K562 (cell line): ENCODE results near the gene MMP15. TPM values are rescaled to one million over a fixed set of nuclear protein-coding genes. Genes with fewer than 3 reads are reported as not detected.
A peak's percentile ranks its signal among the peaks of the same experiment; 100 is the strongest.

Experiments
- ATAC-seq: fragments of 200-7000 bp; cut with Tn5 transposase; 3 replicates; pipeline ENCODE4 v1.9.1; 2020; ENCODE audit warnings: moderate library complexity
- BruUV-seq: library from RNA; stranded (reverse); fragments of 400-500 nt; replicated peaks from 2 replicates; lab custom pipeline; 2021; lab: Mats Ljungman, UMichigan
- CTCF ChIA-PET: fragments of 300-600 bp; formaldehyde crosslinking; extraction: SDS; loops from one replicate; lab custom pipeline; 2021; ENCODE audit warnings: low intra/inter-chr PET ratio; lab: Yijun Ruan, JAX
- POLR2A ChIA-PET: fragments of 300-600, 350-650 bp; sonication (Branson Sonifier 250); formaldehyde crosslinking; extraction: SDS; loops from one replicate; lab custom pipeline; 2021; ENCODE audit warnings: antibody characterized with exemption, inconsistent platforms; lab: Yijun Ruan, JAX
- DNase-seq, 4 experiments: peaks; one replicate each; pipeline versions ENCODE4 v3.0.0 to v3.0.0-alpha.2; 2011 to 2018; ENCODE audit warnings: low spot score in 3 of 4, mixed read lengths in 3 of 4; ENCODE audit errors: extremely low read depth in 1 of 4
- FAIRE-seq: peaks from 2 replicates; lab custom pipeline; 2011; peaks lifted over from hg19 to GRCh38; lab: Jason Lieb, UNC
- H2AFZ ChIP-seq: 2 replicates; pipeline ENCODE4 v1.6.0; 2011; ENCODE audit warnings: low read depth, low read length, control low read depth, inconsistent platforms
- H3K27ac ChIP-seq: fragments of 200-600 bp; 3 replicates; pipeline ENCODE4 v1.8.0; 2011; ENCODE audit warnings: low read depth, mild to moderate bottlenecking, control low read depth, inconsistent platforms, low read length, moderate library complexity, mixed read lengths; ENCODE audit errors: extremely low read depth
- H3K27me3 ChIP-seq, 2 experiments: fragments of 300-600 bp in 1 of 2; 2 replicates in 1 of 2; 3 replicates in 1 of 2; pipeline versions ENCODE4 v1.6.0 to v1.8.0; 2011; ENCODE audit warnings: inconsistent platforms in 2 of 2, low read length in 2 of 2, mild to moderate bottlenecking in 1 of 2, mixed read lengths in 1 of 2, moderate library complexity in 1 of 2; ENCODE audit not compliant: control insufficient read depth in 2 of 2, insufficient read depth in 2 of 2
- H3K36me3 ChIP-seq: fragments of 300-600 bp; 3 replicates; pipeline ENCODE4 v1.8.0; 2011; ENCODE audit warnings: mild to moderate bottlenecking, low read length, inconsistent platforms; ENCODE audit not compliant: control insufficient read depth, insufficient read depth
- H3K4me1 ChIP-seq, 2 experiments: fragments of 200-600 bp in 1 of 2; replicated peaks in 1 of 2; 2 replicates in 1 of 2; 3 replicates in 1 of 2; pipeline versions ENCODE4 v1.5.1 to v1.8.0; 2011; ENCODE audit warnings: inconsistent platforms in 2 of 2, low read length in 2 of 2, mild to moderate bottlenecking in 1 of 2, mixed read lengths in 1 of 2, moderate library complexity in 1 of 2; ENCODE audit not compliant: control insufficient read depth in 2 of 2, insufficient read depth in 2 of 2
- H3K4me2 ChIP-seq: 2 replicates; pipeline ENCODE4 v1.6.1; 2011; ENCODE audit warnings: low read length, control low read depth, inconsistent platforms, mixed read lengths; ENCODE audit not compliant: insufficient read depth
- H3K4me3 ChIP-seq: fragments of 200-600 bp; sonication (generic), shearing (Covaris generic); 2 replicates; pipeline ENCODE4 v1.5.1; 2016; ENCODE audit warnings: control low read depth, inconsistent platforms
- H3K79me2 ChIP-seq: fragments of 200-600 bp; 3 replicates; pipeline ENCODE4 v1.8.0; 2011; ENCODE audit warnings: low read length, inconsistent platforms; ENCODE audit not compliant: control insufficient read depth, insufficient read depth
- H3K9ac ChIP-seq, 2 experiments: 2 replicates each; pipeline versions ENCODE4 v1.6.0 to v1.6.1; 2011; ENCODE audit warnings: low read depth in 2 of 2, low read length in 2 of 2, control low read depth in 1 of 2, inconsistent platforms in 1 of 2, mild to moderate bottlenecking in 1 of 2, mixed read lengths in 1 of 2; ENCODE audit not compliant: insufficient read depth in 1 of 2
- H3K9me1 ChIP-seq: one replicate; pipeline ENCODE4 v1.6.0; 2011; ENCODE audit warnings: inconsistent platforms, mild to moderate bottlenecking, low read length, moderate library complexity; ENCODE audit not compliant: control insufficient read depth, insufficient read depth
- H3K9me3 ChIP-seq: replicated peaks from 2 replicates; pipeline ENCODE4 v1.5.1; 2011; ENCODE audit warnings: low read depth, low read length, inconsistent platforms; ENCODE audit not compliant: control insufficient read depth, insufficient read depth
- H4K20me1 ChIP-seq: replicated peaks from 2 replicates; pipeline ENCODE4 v1.6.1; 2011; ENCODE audit warnings: low read length, inconsistent platforms, mixed read lengths; ENCODE audit not compliant: control insufficient read depth, insufficient read depth
- CAMTA2 ChIP-seq: fragments of 250-450 bp; sonication (Bioruptor Pico); conservative IDR thresholded peaks from 2 replicates; pipeline ENCODE4 v1.5.1; 2022
- CEBPG ChIP-seq, 3 experiments: fragments of 200-800 bp in 1 of 3; sonication (Bioruptor generic) in 1 of 3; sonication (generic) in 1 of 3; formaldehyde crosslinking in 1 of 3; IDR thresholded peaks in 2 of 3; conservative IDR thresholded peaks in 1 of 3; 2 replicates each; pipeline versions ENCODE4 v1.6.1 to v1.8.0; 2016 to 2022; ENCODE audit warnings: missing compliant biosample characterization in 2 of 3, missing genetic modification characterization in 2 of 3, mild to moderate bottlenecking in 1 of 3, missing genetic modification reagents in 1 of 3
- KLF16 ChIP-seq: IDR thresholded peaks from 2 replicates; pipeline ENCODE4 v1.6.1; 2016; ENCODE audit warnings: antibody characterized with exemption
- MAX ChIP-seq: sonication (generic); formaldehyde crosslinking; IDR thresholded peaks from 2 replicates; pipeline ENCODE4 v1.9.0; 2022; ENCODE audit warnings: mild to moderate bottlenecking, missing genetic modification reagents
- POLR2AphosphoS2 ChIP-seq: IDR thresholded peaks from 2 replicates; pipeline ENCODE4 v1.6.1; 2012; ENCODE audit warnings: low read length, improper control_type of control experiment
- POLR2G ChIP-seq: fragments of 200-400 bp; formaldehyde crosslinking; IDR thresholded peaks from 2 replicates; pipeline ENCODE4 v1.6.1; 2017; ENCODE audit warnings: low read depth, mild to moderate bottlenecking, antibody characterized with exemption, low read length, moderate library complexity
- SMARCE1 ChIP-seq: fragments of 450-650 bp; IDR thresholded peaks from 2 replicates; pipeline ENCODE4 v1.7.1; 2016; ENCODE audit warnings: mild to moderate bottlenecking
- SRSF9 ChIP-seq: fragments of 200-400 bp; formaldehyde crosslinking; IDR thresholded peaks from 2 replicates; pipeline ENCODE4 v1.6.1; 2017; ENCODE audit warnings: low read depth, low read length, borderline replicate concordance
- TEAD4 ChIP-seq, 2 experiments: sonication (generic) in 1 of 2; formaldehyde crosslinking in 1 of 2; IDR thresholded peaks; 2 replicates each; pipeline versions ENCODE4 v1.6.1 to v1.8.0; 2012 to 2022; ENCODE audit warnings: borderline replicate concordance in 1 of 2, inconsistent platforms in 1 of 2, low read length in 1 of 2, mild to moderate bottlenecking in 1 of 2, missing genetic modification reagents in 1 of 2
- ZBTB7A ChIP-seq: IDR thresholded peaks from 2 replicates; pipeline ENCODE4 v1.6.1; 2011; ENCODE audit warnings: low read depth, mild to moderate bottlenecking, low read length, moderate library complexity, borderline replicate concordance; ENCODE audit not compliant: control insufficient read depth
- WGBS: fragments of 100-300 bp; shearing (Covaris generic); methylation state at CpG from one replicate; pipeline ENCODE4 v1.1.6; 2016; ENCODE audit warnings: low coverage, mixed read lengths; ENCODE audit not compliant: insufficient coverage; ENCODE audit errors: missing lambda C conversion rate; 5-methylcytosine and 5-hydroxymethylcytosine counted together
- in situ Hi-C: fragments of 300-500 bp; cut with MboI; formaldehyde crosslinking; loops from 4 replicates; pipeline ENCODE4 v1.15.0; 2018; ENCODE audit warnings: inconsistent platforms, mixed read lengths
- intact Hi-C: fragments of 100-400 bp; cut with micrococcal nuclease; formaldehyde crosslinking; loops from 2 replicates; pipeline ENCODE4 v1.14.2; 2022
- polyA plus RNA-seq, 8 experiments: library from polyadenylated mRNA; depleted of rRNA in 4 of 8; stranded (reverse) in 5 of 8; unstranded in 3 of 8; fragments of >200 nt; fragmentation: Nextera tagmentation in 2 of 8; fragmentation: Illumina TruSeq in 1 of 8; extraction: Ambion mirVana in 2 of 8; extraction: Trizol in 1 of 8; gene quantifications; 2 replicates each; pipeline versions ENCODE4 v1.2.1 to v1.2.3, GENCODE V29; 2011 to 2014; ENCODE audit warnings: inconsistent platforms in 1 of 8, missing spikeins in 1 of 8
- total RNA-seq, 7 experiments: library from RNA; depleted of rRNA in 6 of 7; stranded (reverse); fragments of >200 nt in 6 of 7; fragmentation: Illumina TruSeq in 2 of 7; extraction: Trizol in 2 of 7; gene quantifications; 2 replicates each; pipeline versions ENCODE4 v1.2.1 to v1.2.3, GENCODE V29; 2011 to 2021; ENCODE audit warnings: low replicate concordance in 1 of 7

The MMP15 gene
- total and polyA plus RNA-seq, 9 of the 15 experiments (the other 6 are each of a cell fraction or from before 2014, with no cell fraction given): 0.01 to 20.4 (median 5.5) TPM

- POLR2A ChIA-PET: interaction anchor here (1.3 kb wide), 1 partner anchor 35 kb away, joined by 3 read pairs; no protein-coding TSS in a partner anchor
Observed at GRCh38 chr16:58086381-58087208, 61.0 kb downstream of the MMP15 start.

More at GRCh38 chr16:58086381-58087208, 61.0 kb downstream of the MMP15 start:
- Histone ChIP-seq H3K36me3 (no peaks in the 10 kb centered on the region), H3K9me1 (no peaks in the 10 kb centered on the region), H3K27me3 (peaks cover 10 to 22% of the 10 kb centered on the region in 2 experiments; a peak in 4 of 5 replicates), H3K9ac (no peak overlapping the region), H3K27ac (no peak overlapping the region), H3K4me2 (no peak overlapping the region), H4K20me1 (no peaks in the 10 kb centered on the region), H3K4me1 (peaks cover 0 to 2% of the 10 kb centered on the region in 2 experiments; a peak in 1 of 5 replicates)
- 34% methylated on average over 18 of the region's 19 CpGs for WGBS
- BruUV-seq: no TSS peak
- in situ Hi-C loops: no loop called here
- CTCF ChIA-PET: no interaction called here
- FAIRE-seq: no peak
- intact Hi-C loops: no loop called here
- no peak for TF ChIP-seq SMARCE1
- TF ChIP-seq SRSF9: no peak
- no peak for TF ChIP-seq ZBTB7A
- TF ChIP-seq KLF16: no peak
- peak; percentile 48 for TF ChIP-seq CEBPG (CRISPR knock-in tag; IDR thresholded peaks at IDR 0.05)
- TF ChIP-seq CEBPG (tag; conservative IDR thresholded peaks at IDR 0.05 in 1 of 2, IDR thresholded peaks at IDR 0.05 in 1 of 2): no peak
- TF ChIP-seq CAMTA2: no peak
- TF ChIP-seq POLR2G: no peak
- no peak for TF ChIP-seq TEAD4 (IDR thresholded peaks at IDR 0.05; ENCODE audit: low read length)
- peak; percentile 68; the same call in 1 of the 2 replicates for TF ChIP-seq TEAD4 (CRISPR knock-in tag; IDR thresholded peaks at IDR 0.05; ENCODE audit: borderline replicate concordance)
- TF ChIP-seq POLR2AphosphoS2: no peak
- TF ChIP-seq MAX: peak; percentile 33; the same call in 1 of the 2 replicates
- TF ChIP-seq, all 486 proteins: peak for 3
- ATAC-seq: no peak
- H3K9me3 ChIP-seq: peaks cover 6% of the 10 kb centered on the region
- H3K4me3 ChIP-seq: no peak overlapping the region
- H3K79me2 ChIP-seq: no peaks in the 10 kb centered on the region
- H2AFZ ChIP-seq: no peak overlapping the region
- no peak for DNase-seq
